Ovary (tissue), 3 donors: ENCODE data around the gene LILRA1.
"Not testable (repeated sequence)": the region's sequence is repeated elsewhere in the genome, so short reads cannot be mapped to it uniquely, and the experiment has no call there.

Source experiments
- CTCF ChIP-seq, 3 donors: fragments of 450-650 bp in 2 of 3; fragments of 200-600 bp in 1 of 3; IDR thresholded peaks; one replicate each; pipeline versions ENCODE4 v1.5.1 to v1.8.0; 2016 to 2022; ENCODE audit warnings: antibody characterized with exemption in 3 of 3, mild to moderate bottlenecking in 1 of 3
- EP300 ChIP-seq: sonication (generic); formaldehyde crosslinking; IDR thresholded peaks from one replicate; pipeline ENCODE4 v1.6.1; 2017; ENCODE audit warnings: antibody characterized with exemption
- POLR2A ChIP-seq: fragments of 450-650 bp; IDR thresholded peaks from one replicate; pipeline ENCODE4 v1.6.1; 2017; ENCODE audit warnings: antibody characterized with exemption, mild to moderate bottlenecking, moderate library complexity
- donor health status: DM: no; HTN: no; CAD: no.

GRCh38 chr19:54575205-54575604, 18.2 kb upstream of the LILRA1 start:
- not testable (repeated sequence) for TF ChIP-seq CTCF (IDR thresholded peaks at IDR 0.05); POLR2A; EP300
